Stimulated activated CD4-positive, alpha-beta T cell treated with anti-CD3 and anti-CD28 coated beads, Interleukin-1b, Interleukin-23, amount 100 ng/mL, for 48 hours (primary cell): Measurements from ENCODE around the gene IFT20.
A peak's percentile ranks its signal among the peaks of the same experiment; 100 is the strongest.

ENCODE experiments used
- DNase-seq: peaks from one replicate; pipeline ENCODE4 v3.0.0-alpha.2; 2020

Gene IFT20

GRCh38 chr17:28334666-28335200, 539 bp downstream of the IFT20 start:
- no peak for DNase-seq

- DNase-seq = no peak
These were observed 1.1 kb downstream of the IFT20 start for GRCh38 chr17:28334171-28334570.

- no peak for DNase-seq
These were observed 2.1 kb downstream of the IFT20 start for GRCh38 chr17:28333083-28333746.

GRCh38 chr17:28331891-28332420, 3.3 kb downstream of the IFT20 start:
- no peak for DNase-seq

- no peak for DNase-seq
These were observed 4.6 kb downstream of the IFT20 start for GRCh38 chr17:28330671-28331070.

GRCh38 chr17:28328325-28328724, 6.9 kb downstream of the IFT20 start:
- no peak for DNase-seq

GRCh38 chr17:28327709-28328108, 7.6 kb downstream of the IFT20 start:
- no peak for DNase-seq

GRCh38 chr17:28327031-28327607, 8.2 kb downstream of the IFT20 start:
- DNase-seq = peak; percentile 27

GRCh38 chr17:28326114-28326513, 9.2 kb downstream of the IFT20 start:
- no peak for DNase-seq

GRCh38 chr17:28325211-28325610, 10.1 kb downstream of the IFT20 start:
- DNase-seq = no peak

GRCh38 chr17:28324781-28325180, 10.5 kb downstream of the IFT20 start:
- DNase-seq = no peak

GRCh38 chr17:28324267-28324745, 11.0 kb downstream of the IFT20 start:
- no peak for DNase-seq

GRCh38 chr17:28320215-28321061, 14.8 kb downstream of the IFT20 start:
- no peak for DNase-seq

- no peak for DNase-seq
These were observed 15.7 kb downstream of the IFT20 start for GRCh38 chr17:28319598-28319935.

GRCh38 chr17:28318759-28319597, 16.3 kb downstream of the IFT20 start, which contains the start of gene TMEM97:
Gene TMEM97, plus strand, starts transcription at chr17:28319200. Its CDS starts 40 bp downstream, at chr17:28319240.
- peak; percentile 97 for DNase-seq

- DNase-seq = no peak
These were observed 17.1 kb downstream of the IFT20 start for GRCh38 chr17:28317966-28318758.

- DNase-seq = no peak
These were observed 17.9 kb downstream of the IFT20 start for GRCh38 chr17:28317099-28317965.

- DNase-seq = no peak
These were observed 19.2 kb downstream of the IFT20 start for GRCh38 chr17:28315846-28316705.

GRCh38 chr17:28313841-28314240, 21.4 kb downstream of the IFT20 start:
- no peak for DNase-seq
